Activated B cell treated with CpG ODN at 0.5 μM for 24 hours (primary cell): ENCODE results near the gene CHID1. TPM values are rescaled to one million over a fixed set of nuclear protein-coding genes. Genes with fewer than 3 reads are reported as not detected.

Source experiments
- ATAC-seq: fragments of 200-7000 bp; cut with Tn5 transposase; one replicate; pipeline ENCODE4 v1.10.0; 2021; ENCODE audit warnings: low read depth, mild to moderate bottlenecking, moderate library complexity
- CTCF ChIA-PET: fragments of 350-600 bp; sonication (Branson Sonifier 250); formaldehyde crosslinking; loops from one replicate; lab custom pipeline; 2021; ENCODE audit warnings: antibody characterized with exemption; lab: Charles Lee
- POLR2A ChIA-PET: fragments of 350-600 bp; sonication (Branson Sonifier 250); formaldehyde crosslinking; loops from one replicate; lab custom pipeline; 2021; ENCODE audit warnings: antibody characterized with exemption; lab: Charles Lee
- DNase-seq: peaks from one replicate; pipeline ENCODE4 v3.0.0; 2022
- H3K27ac Mint-ChIP-seq: one replicate; pipeline ENCODE4 v1.8.0; 2020; ENCODE audit warnings: mixed read lengths
- H3K27me3 Mint-ChIP-seq: one replicate; pipeline ENCODE4 v1.8.0; 2021; ENCODE audit warnings: mixed read lengths
- H3K36me3 Mint-ChIP-seq: one replicate; pipeline ENCODE4 v1.8.0; 2021; ENCODE audit warnings: low read depth, mixed read lengths
- H3K4me1 Mint-ChIP-seq: one replicate; pipeline ENCODE4 v1.8.0; 2021; ENCODE audit warnings: mixed read lengths
- H3K4me3 Mint-ChIP-seq: one replicate; pipeline ENCODE4 v1.8.0; 2020; ENCODE audit warnings: mild to moderate bottlenecking, mixed read lengths
- H3K9me3 Mint-ChIP-seq: one replicate; pipeline ENCODE4 v1.8.0; 2020; ENCODE audit warnings: mixed read lengths
- CTCF ChIP-seq: fragments of 200-600 bp; IDR thresholded peaks from one replicate; pipeline ENCODE4 v1.8.0; 2022; ENCODE audit warnings: antibody characterized with exemption, mild to moderate bottlenecking
- intact Hi-C: fragments of 100-400 bp; cut with micrococcal nuclease; formaldehyde crosslinking; loops from one replicate; pipeline ENCODE4 v1.15.1; 2024
- total RNA-seq: library from RNA; stranded (reverse); gene quantifications from 2 replicates; pipeline ENCODE4 v1.2.3, GENCODE V29; 2022

CHID1 gene
- total RNA-seq, 1 donor from 2014 or later, result 45.7 TPM

DNA sequence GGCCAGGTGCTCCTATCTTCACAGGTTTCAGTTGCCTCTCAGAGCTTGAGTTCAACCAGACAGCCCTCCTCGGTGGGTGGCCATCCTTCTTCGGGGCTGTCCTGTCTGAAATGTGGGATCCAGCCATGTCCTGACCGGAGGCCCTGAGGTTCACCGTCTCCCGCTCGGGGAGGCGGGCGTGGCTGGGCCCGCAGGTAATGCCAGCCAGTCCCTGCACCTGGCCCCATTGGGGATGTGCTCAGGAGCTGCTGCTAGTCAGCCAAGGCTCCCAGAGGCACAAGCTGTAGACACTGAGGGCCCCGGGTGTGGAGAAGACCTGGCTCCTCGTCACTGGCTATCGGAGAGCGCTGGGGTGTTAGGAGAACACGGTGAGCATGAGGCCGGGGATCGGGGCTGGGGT is 35.4 kb downstream of the CHID1 start:
- DNase-seq, result no peak
- Mint-ChIP-seq H3K4me1 (no peaks in the 10 kb centered on the region), H3K4me3 (no peak overlapping the region), H3K27ac (no peak overlapping the region), H3K9me3 (no peaks in the 10 kb centered on the region), H3K36me3 (peaks cover 28% of the 10 kb centered on the region), H3K27me3 (no peaks in the 10 kb centered on the region)
- ChIA-PET POLR2A (no interaction called here), CTCF (no interaction called here)
- no peak for ATAC-seq
- intact Hi-C loops, result no loop called here
- no peak for TF ChIP-seq CTCF

DNA sequence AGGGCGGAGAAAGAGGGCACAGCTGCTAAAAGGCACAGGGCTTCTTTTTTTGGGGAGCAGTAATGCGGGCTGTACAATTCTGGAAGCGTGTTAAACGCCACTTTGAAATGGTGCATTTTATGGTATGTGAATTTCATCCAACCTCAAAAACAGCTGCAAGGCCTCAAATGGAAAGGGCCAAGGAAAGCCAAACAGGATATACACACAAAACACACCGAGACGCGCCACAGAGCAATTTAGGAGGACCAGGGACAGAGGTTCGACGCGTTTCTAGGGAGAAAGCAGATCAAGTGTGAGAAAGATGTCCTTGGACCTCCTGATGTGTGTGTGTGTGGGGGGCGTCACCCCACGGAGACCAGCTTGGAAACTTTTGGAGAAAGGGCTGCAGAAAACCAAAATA is 36.9 kb downstream of the CHID1 start:
- H3K4me3 Mint-ChIP-seq, result no peak overlapping the region
- CTCF ChIA-PET, result no interaction called here

DNA sequence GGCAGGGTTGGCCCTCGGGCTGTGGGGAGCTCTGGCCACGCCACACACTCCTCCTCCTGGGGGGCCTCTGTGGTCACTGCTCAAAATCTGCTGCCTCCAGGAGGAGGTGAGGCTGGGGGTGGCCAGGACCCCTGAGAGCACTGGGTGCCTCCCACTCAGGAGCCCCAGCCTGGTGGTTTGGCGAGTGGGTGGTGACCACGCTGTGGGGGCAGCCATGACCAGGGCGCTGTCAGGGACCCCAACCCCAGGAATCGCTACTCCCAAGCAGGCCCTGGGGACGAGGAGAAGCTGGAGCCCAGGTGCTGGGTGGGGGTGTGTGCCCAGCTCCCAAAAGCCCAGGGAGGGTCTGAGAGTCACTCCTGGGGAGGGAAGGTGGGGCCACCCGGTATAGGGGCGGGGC is 37.8 kb downstream of the CHID1 start:
- no peaks in the 10 kb centered on the region for H3K4me1 Mint-ChIP-seq
- TF ChIP-seq CTCF, result no peak
- intact Hi-C loops, result no loop called here
- ChIA-PET CTCF (no interaction called here), POLR2A (no interaction called here)
- no peaks in the 10 kb centered on the region for H3K27me3 Mint-ChIP-seq
- peaks cover 25% of the 10 kb centered on the region for H3K36me3 Mint-ChIP-seq
- no peak overlapping the region for H3K4me3 Mint-ChIP-seq
- H3K9me3 Mint-ChIP-seq, result no peaks in the 10 kb centered on the region
- no peak for ATAC-seq
- H3K27ac Mint-ChIP-seq, result no peak overlapping the region
- DNase-seq, result no peak

More for the DNA sequence above, 36.9 kb downstream of the CHID1 start:
- peaks cover 23% of the 10 kb centered on the region for H3K36me3 Mint-ChIP-seq
- H3K27me3 Mint-ChIP-seq, result no peaks in the 10 kb centered on the region
- no peaks in the 10 kb centered on the region for H3K9me3 Mint-ChIP-seq
- intact Hi-C loops, result no loop called here
- no peak for ATAC-seq
- no peak overlapping the region for H3K27ac Mint-ChIP-seq
- TF ChIP-seq CTCF, result no peak
- POLR2A ChIA-PET, result interaction anchor here (0.7 kb wide), 1 partner anchor 78 kb away, joined by 5 read pairs; no protein-coding TSS in a partner anchor
- DNase-seq, result no peak
- no peaks in the 10 kb centered on the region for H3K4me1 Mint-ChIP-seq

- CTCF ChIA-PET, result no interaction called here
- TF ChIP-seq CTCF, result no peak
Measured at GRCh38 chr11:871472-871871, 39.1 kb downstream of the CHID1 start.

DNA sequence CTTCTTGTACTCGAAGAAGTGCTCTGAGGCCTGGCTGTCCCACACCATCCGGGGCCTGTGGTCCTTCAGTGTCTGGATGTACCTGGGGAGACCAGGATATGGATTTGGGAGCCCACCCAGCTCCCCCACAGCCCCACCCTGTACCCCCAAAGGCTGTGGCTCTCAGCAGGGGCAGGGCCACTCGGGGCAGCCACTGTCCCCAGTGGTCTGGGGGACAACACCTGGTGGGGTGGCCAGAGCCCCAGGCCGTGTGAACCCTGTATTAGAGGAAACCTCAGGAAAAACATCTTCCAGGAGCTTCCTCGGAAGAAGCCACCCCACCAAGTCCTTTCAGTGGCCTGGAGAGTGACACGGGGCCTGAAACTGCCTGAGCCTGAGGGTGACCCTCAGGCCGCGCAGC is 40.2 kb downstream of the CHID1 start:
- Mint-ChIP-seq H3K36me3 (peaks cover 16% of the 10 kb centered on the region), H3K4me1 (no peaks in the 10 kb centered on the region), H3K4me3 (no peak overlapping the region), H3K9me3 (no peaks in the 10 kb centered on the region), H3K27ac (no peak overlapping the region), H3K27me3 (no peaks in the 10 kb centered on the region)
- ATAC-seq (no peak), DNase-seq (no peak)
- intact Hi-C loops, result no loop called here
- POLR2A ChIA-PET, result no interaction called here
- TF ChIP-seq CTCF, result no peak
- CTCF ChIA-PET, result no interaction called here

More at GRCh38 chr11:871472-871871, 39.1 kb downstream of the CHID1 start:
- H3K4me3 Mint-ChIP-seq, result no peak overlapping the region
- intact Hi-C loops, result no loop called here
- H3K4me1 Mint-ChIP-seq, result no peaks in the 10 kb centered on the region
- H3K9me3 Mint-ChIP-seq, result no peaks in the 10 kb centered on the region
- POLR2A ChIA-PET, result no interaction called here
- ATAC-seq (no peak), DNase-seq (no peak)
- H3K36me3 Mint-ChIP-seq, result peaks cover 22% of the 10 kb centered on the region
- H3K27me3 Mint-ChIP-seq, result no peaks in the 10 kb centered on the region
- H3K27ac Mint-ChIP-seq, result no peak overlapping the region
